ENCODE data around the gene SMARCD1.

The SMARCD1 gene

DNA sequence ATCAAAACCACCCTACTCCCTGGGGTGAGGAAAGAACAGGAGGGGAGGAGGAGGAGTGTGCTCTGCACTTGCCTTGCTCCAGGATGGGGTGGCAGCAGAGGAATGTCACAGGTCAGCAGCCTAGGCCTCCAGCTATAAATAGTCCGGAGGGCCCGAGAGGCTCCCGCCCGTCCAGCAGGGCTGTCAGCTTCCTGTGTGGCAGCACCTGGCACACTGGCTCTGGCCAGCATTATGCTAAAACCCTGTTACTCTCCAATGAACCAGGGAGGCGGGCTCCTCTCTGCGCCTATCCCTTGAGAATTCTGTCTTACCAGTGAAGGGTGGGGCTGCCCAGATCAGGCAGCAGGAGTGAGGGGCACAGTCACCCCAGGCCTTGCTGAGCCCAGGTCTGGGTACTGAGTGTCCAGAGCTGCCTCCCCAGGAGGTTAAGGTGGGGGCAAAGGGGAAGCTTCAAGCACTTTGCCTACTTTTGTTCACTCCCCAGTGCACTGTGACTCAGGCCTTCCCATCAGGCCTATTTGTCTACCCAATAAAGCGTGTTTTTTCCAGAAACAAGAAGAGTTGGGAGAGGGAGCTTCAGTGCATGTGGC is 25.7 kb downstream of the SMARCD1 start:
- Histone ChIP-seq H3K9me2 (ENCODE audit: low read depth, low read length) (no peaks in the 10 kb centered on the region), H3K9ac (ENCODE audit: low read length) (peak overlapping the region; percentile 54; the same call in 1 of the 2 replicates), H2AFZ (ENCODE audit: low read length) (no peak overlapping the region), H3K27me3 (ENCODE audit: insufficient read depth, low read length) (no peaks in the 10 kb centered on the region), H3K4me1 (ENCODE audit: insufficient read depth, low read length, severe bottlenecking) (peaks cover 26% of the 10 kb centered on the region), H3K36me3 (ENCODE audit: insufficient read depth, low read length) (no peaks in the 10 kb centered on the region), H3F3A (ENCODE audit: insufficient read depth, low read length) (no peaks in the 10 kb centered on the region), H3K4me3 (ENCODE audit: low read depth, low read length, poor library complexity, severe bottlenecking) (peak overlapping the region; percentile 61), H4K20me1 (ENCODE audit: insufficient read depth, low read length) (no peaks in the 10 kb centered on the region), H3K9me3 (ENCODE audit: low read length) (no peaks in the 10 kb centered on the region), H3K79me2 (ENCODE audit: insufficient read depth, low read length) (peaks cover 19% of the 10 kb centered on the region), H3K27ac (ENCODE audit: low read depth, low read length, poor library complexity, severe bottlenecking) (peak overlapping the region; percentile 31), H3K4me2 (ENCODE audit: low read length) (peak overlapping the region; percentile 69)
- no peak for TF ChIP-seq EZH2 (IDR thresholded peaks at IDR 0.05; ENCODE audit: borderline replicate concordance, low read length)
- no peak for TF ChIP-seq CTCF (IDR thresholded peaks at IDR 0.05; ENCODE audit: low read length)

DNA sequence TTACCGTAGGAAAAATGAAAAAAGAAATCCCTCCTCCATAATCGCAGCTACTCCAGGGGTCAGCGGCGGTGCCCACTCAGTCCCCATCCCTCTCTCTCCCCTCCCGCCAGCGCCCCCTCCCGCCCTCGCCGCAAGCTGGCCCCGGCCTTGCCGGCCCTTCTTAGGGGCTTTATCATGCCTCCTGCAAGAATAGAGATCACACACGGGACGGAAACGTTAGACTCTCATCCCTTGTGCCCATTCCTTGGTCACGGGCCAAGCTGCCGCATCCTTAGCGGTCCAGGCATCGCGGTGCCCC is 26.2 kb downstream of the SMARCD1 start:
- no peaks in the 10 kb centered on the region for H4K20me1 ChIP-seq (ENCODE audit: insufficient read depth, low read length)
- TF ChIP-seq EZH2 (IDR thresholded peaks at IDR 0.05; ENCODE audit: borderline replicate concordance, low read length) (no peak), CTCF (IDR thresholded peaks at IDR 0.05; ENCODE audit: low read length) (peak; percentile 98; the same call in 1 of the 2 replicates)
- no peaks in the 10 kb centered on the region for H3K27me3 ChIP-seq (ENCODE audit: insufficient read depth, low read length)
- H3K79me2 ChIP-seq (ENCODE audit: insufficient read depth, low read length) = peaks cover 20% of the 10 kb centered on the region
- no peaks in the 10 kb centered on the region for H3K9me2 ChIP-seq (ENCODE audit: low read depth, low read length)
- no peak overlapping the region for H3K27ac ChIP-seq (ENCODE audit: low read depth, low read length, poor library complexity, severe bottlenecking)
- H3K36me3 ChIP-seq (ENCODE audit: insufficient read depth, low read length) = peaks cover 2% of the 10 kb centered on the region; the same call in 1 of the 2 replicates
- H2AFZ ChIP-seq (ENCODE audit: low read length) = no peak overlapping the region
- H3K4me1 ChIP-seq (ENCODE audit: insufficient read depth, low read length, severe bottlenecking) = peaks cover 26% of the 10 kb centered on the region
- peak overlapping the region; percentile 61 for H3K4me3 ChIP-seq (ENCODE audit: low read depth, low read length, poor library complexity, severe bottlenecking)
- no peaks in the 10 kb centered on the region for H3F3A ChIP-seq (ENCODE audit: insufficient read depth, low read length)
- H3K4me2 ChIP-seq (ENCODE audit: low read length) = peak overlapping the region; percentile 69
- peak overlapping the region; percentile 54; the same call in 1 of the 2 replicates for H3K9ac ChIP-seq (ENCODE audit: low read length)
- no peaks in the 10 kb centered on the region for H3K9me3 ChIP-seq (ENCODE audit: low read length)

DNA sequence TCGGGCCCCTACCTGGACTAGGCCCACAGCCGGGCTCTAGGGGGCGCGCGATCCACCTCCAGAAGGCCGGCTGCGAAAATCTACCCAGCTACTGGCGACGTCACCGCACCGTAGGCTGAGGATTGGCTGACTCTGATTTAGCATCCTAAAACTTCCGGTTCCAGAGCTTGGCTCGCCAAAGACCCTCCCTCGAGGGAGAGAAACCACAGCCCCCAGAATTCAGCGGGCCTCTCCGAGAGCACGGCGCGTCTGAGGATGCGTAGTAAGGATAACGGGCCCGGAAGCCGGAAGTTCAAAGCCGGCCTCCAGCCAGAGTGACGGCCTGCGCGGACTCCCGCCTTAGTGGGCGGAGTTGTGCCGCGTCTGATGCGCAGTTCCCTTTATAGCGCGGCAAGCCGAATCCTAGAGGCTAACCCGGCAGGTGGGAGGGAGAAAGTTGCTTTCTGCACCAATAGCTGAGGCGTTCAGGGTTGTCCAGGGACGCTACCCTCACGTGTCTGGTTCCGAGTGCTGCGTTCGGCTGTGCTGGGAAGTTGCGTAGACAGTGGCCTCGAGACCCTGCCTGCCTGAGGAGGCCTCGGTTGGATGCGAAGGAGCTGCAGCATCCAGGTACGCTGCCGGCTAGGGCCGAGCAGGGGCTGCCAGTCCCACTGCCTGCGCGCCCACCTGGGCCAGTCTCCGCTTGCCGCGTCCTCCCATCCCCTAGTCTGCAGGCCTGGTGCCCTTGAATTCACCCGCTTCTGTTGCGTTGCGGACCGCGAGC is 26.7 kb downstream of the SMARCD1 start, which contains the start of gene COX14:
TSS of gene COX14 (plus strand) at position 544 of the 763 bp plus-strand sequence. CDS start 7,808 bp downstream, outside the sequence.
- H3K79me2 ChIP-seq (ENCODE audit: insufficient read depth, low read length) = peaks cover 24% of the 10 kb centered on the region
- no peaks in the 10 kb centered on the region for H3K9me2 ChIP-seq (ENCODE audit: low read depth, low read length)
- H3K36me3 ChIP-seq (ENCODE audit: insufficient read depth, low read length) = peaks cover 7% of the 10 kb centered on the region; the same call in 1 of the 2 replicates
- H3K9me3 ChIP-seq (ENCODE audit: low read length) = no peaks in the 10 kb centered on the region
- H3K4me3 ChIP-seq (ENCODE audit: low read depth, low read length, poor library complexity, severe bottlenecking) = peak within 1 kb of the TSS; percentile 87
- no peaks in the 10 kb centered on the region for H3F3A ChIP-seq (ENCODE audit: insufficient read depth, low read length)
- no peak within 1 kb of the TSS for H2AFZ ChIP-seq (ENCODE audit: low read length)
- H3K27me3 ChIP-seq (ENCODE audit: insufficient read depth, low read length) = no peaks in the 10 kb centered on the region
- peak within 1 kb of the TSS; percentile 60 for H3K27ac ChIP-seq (ENCODE audit: low read depth, low read length, poor library complexity, severe bottlenecking)
- peak within 1 kb of the TSS; percentile 79 for H3K9ac ChIP-seq (ENCODE audit: low read length)
- H4K20me1 ChIP-seq (ENCODE audit: insufficient read depth, low read length) = no peaks in the 10 kb centered on the region
- TF ChIP-seq CTCF (IDR thresholded peaks at IDR 0.05; ENCODE audit: low read length) (no peak; the same call in 1 of the 2 replicates), EZH2 (IDR thresholded peaks at IDR 0.05; ENCODE audit: borderline replicate concordance, low read length) (no peak)
- peaks cover 26% of the 10 kb centered on the region for H3K4me1 ChIP-seq (ENCODE audit: insufficient read depth, low read length, severe bottlenecking)
- peak within 1 kb of the TSS; percentile 69 for H3K4me2 ChIP-seq (ENCODE audit: low read length)
